ENCODE results near the gene CYP26B1.

CYP26B1 gene

GRCh38 chr2:72109291-72109690 lies 38.4 kb downstream of the CYP26B1 start:
- no peaks in the 10 kb centered on the region for H3K9me3 Mint-ChIP-seq
- no peak overlapping the region for H3K27ac Mint-ChIP-seq
- H3K4me1 Mint-ChIP-seq (ENCODE audit: low read depth): no peaks in the 10 kb centered on the region
- no peak overlapping the region for H3K4me3 Mint-ChIP-seq
- no peak for DNase-seq (ENCODE audit: low spot score)
- H3K36me3 Mint-ChIP-seq (ENCODE audit: low read depth): no peaks in the 10 kb centered on the region
- peaks cover 3% of the 10 kb centered on the region for H3K27me3 Mint-ChIP-seq (ENCODE audit: low read depth)

- H3K4me3 Mint-ChIP-seq: no peak overlapping the region
- H3K36me3 Mint-ChIP-seq (ENCODE audit: low read depth): no peaks in the 10 kb centered on the region
- no peaks in the 10 kb centered on the region for H3K9me3 Mint-ChIP-seq
- H3K27me3 Mint-ChIP-seq (ENCODE audit: low read depth): peaks cover 3% of the 10 kb centered on the region
- no peak overlapping the region for H3K27ac Mint-ChIP-seq
- DNase-seq (ENCODE audit: low spot score): no peak
- H3K4me1 Mint-ChIP-seq (ENCODE audit: low read depth): no peaks in the 10 kb centered on the region
These were observed 39.5 kb downstream of the CYP26B1 start for GRCh38 chr2:72108121-72108520.

- Mint-ChIP-seq H3K27ac (no peak overlapping the region), H3K27me3 (ENCODE audit: low read depth) (peaks cover 3% of the 10 kb centered on the region), H3K4me1 (ENCODE audit: low read depth) (no peaks in the 10 kb centered on the region), H3K36me3 (ENCODE audit: low read depth) (no peaks in the 10 kb centered on the region), H3K9me3 (no peaks in the 10 kb centered on the region), H3K4me3 (no peak overlapping the region)
- no peak for DNase-seq (ENCODE audit: low spot score)
These were observed 40.7 kb downstream of the CYP26B1 start for GRCh38 chr2:72106978-72107377.

GRCh38 chr2:72104821-72105588 lies 42.7 kb downstream of the CYP26B1 start:
- DNase-seq (ENCODE audit: low spot score): no peak
- H3K27ac Mint-ChIP-seq: no peak overlapping the region
- H3K9me3 Mint-ChIP-seq: no peaks in the 10 kb centered on the region
- no peaks in the 10 kb centered on the region for H3K4me1 Mint-ChIP-seq (ENCODE audit: low read depth)
- H3K27me3 Mint-ChIP-seq (ENCODE audit: low read depth): peaks cover 5% of the 10 kb centered on the region
- H3K4me3 Mint-ChIP-seq: no peak overlapping the region
- H3K36me3 Mint-ChIP-seq (ENCODE audit: low read depth): no peaks in the 10 kb centered on the region

GRCh38 chr2:72103690-72104089 lies 44.0 kb downstream of the CYP26B1 start:
- H3K36me3 Mint-ChIP-seq (ENCODE audit: low read depth): no peaks in the 10 kb centered on the region
- H3K9me3 Mint-ChIP-seq: no peaks in the 10 kb centered on the region
- DNase-seq (ENCODE audit: low spot score): no peak
- H3K27ac Mint-ChIP-seq: no peak overlapping the region
- H3K4me1 Mint-ChIP-seq (ENCODE audit: low read depth): no peaks in the 10 kb centered on the region
- H3K4me3 Mint-ChIP-seq: no peak overlapping the region
- peaks cover 5% of the 10 kb centered on the region for H3K27me3 Mint-ChIP-seq (ENCODE audit: low read depth)

- no peaks in the 10 kb centered on the region for H3K9me3 Mint-ChIP-seq
- no peak overlapping the region for H3K27ac Mint-ChIP-seq
- H3K27me3 Mint-ChIP-seq (ENCODE audit: low read depth): peaks cover 5% of the 10 kb centered on the region
- no peak overlapping the region for H3K4me3 Mint-ChIP-seq
- H3K36me3 Mint-ChIP-seq (ENCODE audit: low read depth): no peaks in the 10 kb centered on the region
- no peak for DNase-seq (ENCODE audit: low spot score)
- H3K4me1 Mint-ChIP-seq (ENCODE audit: low read depth): no peaks in the 10 kb centered on the region
These were observed 44.5 kb downstream of the CYP26B1 start for GRCh38 chr2:72103161-72103560.

- Mint-ChIP-seq H3K4me3 (no peak overlapping the region), H3K9me3 (no peaks in the 10 kb centered on the region), H3K36me3 (ENCODE audit: low read depth) (no peaks in the 10 kb centered on the region), H3K27me3 (ENCODE audit: low read depth) (peaks cover 2% of the 10 kb centered on the region), H3K4me1 (ENCODE audit: low read depth) (no peaks in the 10 kb centered on the region), H3K27ac (no peak overlapping the region)
- DNase-seq (ENCODE audit: low spot score): no peak
These were observed 48.7 kb downstream of the CYP26B1 start for GRCh38 chr2:72098935-72099334.

GRCh38 chr2:72097276-72097675 lies 50.4 kb downstream of the CYP26B1 start:
- Mint-ChIP-seq H3K4me3 (no peak overlapping the region), H3K27me3 (ENCODE audit: low read depth) (peaks cover 2% of the 10 kb centered on the region), H3K4me1 (ENCODE audit: low read depth) (no peaks in the 10 kb centered on the region), H3K27ac (no peak overlapping the region), H3K36me3 (ENCODE audit: low read depth) (no peaks in the 10 kb centered on the region), H3K9me3 (no peaks in the 10 kb centered on the region)
- no peak for DNase-seq (ENCODE audit: low spot score)

GRCh38 chr2:72096181-72096580 lies 51.5 kb downstream of the CYP26B1 start:
- DNase-seq (ENCODE audit: low spot score): no peak
- Mint-ChIP-seq H3K36me3 (ENCODE audit: low read depth) (no peaks in the 10 kb centered on the region), H3K27ac (no peak overlapping the region), H3K4me3 (no peak overlapping the region), H3K9me3 (no peaks in the 10 kb centered on the region), H3K27me3 (ENCODE audit: low read depth) (no peaks in the 10 kb centered on the region), H3K4me1 (ENCODE audit: low read depth) (no peaks in the 10 kb centered on the region)

- no peak overlapping the region for H3K4me3 Mint-ChIP-seq
- H3K36me3 Mint-ChIP-seq (ENCODE audit: low read depth): no peaks in the 10 kb centered on the region
- H3K4me1 Mint-ChIP-seq (ENCODE audit: low read depth): no peaks in the 10 kb centered on the region
- DNase-seq (ENCODE audit: low spot score): no peak
- no peaks in the 10 kb centered on the region for H3K27me3 Mint-ChIP-seq (ENCODE audit: low read depth)
- no peak overlapping the region for H3K27ac Mint-ChIP-seq
- H3K9me3 Mint-ChIP-seq: no peaks in the 10 kb centered on the region
These were observed 52.3 kb downstream of the CYP26B1 start for GRCh38 chr2:72095364-72095763.

GRCh38 chr2:72094701-72095100 lies 53.0 kb downstream of the CYP26B1 start:
- no peaks in the 10 kb centered on the region for H3K9me3 Mint-ChIP-seq
- H3K27ac Mint-ChIP-seq: no peak overlapping the region
- no peaks in the 10 kb centered on the region for H3K4me1 Mint-ChIP-seq (ENCODE audit: low read depth)
- H3K4me3 Mint-ChIP-seq: no peak overlapping the region
- H3K27me3 Mint-ChIP-seq (ENCODE audit: low read depth): no peaks in the 10 kb centered on the region
- no peaks in the 10 kb centered on the region for H3K36me3 Mint-ChIP-seq (ENCODE audit: low read depth)
- DNase-seq (ENCODE audit: low spot score): no peak

GRCh38 chr2:72092111-72092510 lies 55.6 kb downstream of the CYP26B1 start:
- Mint-ChIP-seq H3K9me3 (no peaks in the 10 kb centered on the region), H3K36me3 (ENCODE audit: low read depth) (no peaks in the 10 kb centered on the region), H3K27me3 (ENCODE audit: low read depth) (no peaks in the 10 kb centered on the region)

GRCh38 chr2:72090781-72091482 lies 56.7 kb downstream of the CYP26B1 start:
- Mint-ChIP-seq H3K27ac (no peak overlapping the region), H3K36me3 (ENCODE audit: low read depth) (no peaks in the 10 kb centered on the region)
- DNase-seq (ENCODE audit: low spot score): no peak

More at GRCh38 chr2:72092111-72092510, 55.6 kb downstream of the CYP26B1 start:
- no peak overlapping the region for H3K4me3 Mint-ChIP-seq
- H3K27ac Mint-ChIP-seq: no peak overlapping the region
- DNase-seq (ENCODE audit: low spot score): no peak
- no peaks in the 10 kb centered on the region for H3K4me1 Mint-ChIP-seq (ENCODE audit: low read depth)

GRCh38 chr2:72090271-72090720 lies 57.4 kb downstream of the CYP26B1 start:
- no peaks in the 10 kb centered on the region for H3K9me3 Mint-ChIP-seq
- no peak overlapping the region for H3K4me3 Mint-ChIP-seq
- no peaks in the 10 kb centered on the region for H3K27me3 Mint-ChIP-seq (ENCODE audit: low read depth)
- no peaks in the 10 kb centered on the region for H3K36me3 Mint-ChIP-seq (ENCODE audit: low read depth)
- no peaks in the 10 kb centered on the region for H3K4me1 Mint-ChIP-seq (ENCODE audit: low read depth)
- DNase-seq (ENCODE audit: low spot score): no peak
- no peak overlapping the region for H3K27ac Mint-ChIP-seq

More at GRCh38 chr2:72090781-72091482, 56.7 kb downstream of the CYP26B1 start:
- Mint-ChIP-seq H3K9me3 (no peaks in the 10 kb centered on the region), H3K4me1 (ENCODE audit: low read depth) (no peaks in the 10 kb centered on the region), H3K27me3 (ENCODE audit: low read depth) (no peaks in the 10 kb centered on the region), H3K4me3 (no peak overlapping the region)
